ENCODE results near the gene RNASE12.

- no peak for TF ChIP-seq RAD21 (IDR thresholded peaks at IDR 0.05; ENCODE audit: low read length)
- no peak for TF ChIP-seq CTCF (IDR thresholded peaks at IDR 0.05)
- TF ChIP-seq USF2 (IDR thresholded peaks at IDR 0.05; ENCODE audit: borderline replicate concordance, low read depth, low read length) = no peak
- TF ChIP-seq EP300 (IDR thresholded peaks at IDR 0.05; ENCODE audit: borderline replicate concordance in 1 of 2, low read depth in 1 of 2, low read length in 1 of 2) = no peak
- TF ChIP-seq POLR2AphosphoS5 (IDR thresholded peaks at IDR 0.05; ENCODE audit: low read depth, low read length) = no peak
- TF ChIP-seq YY1 (IDR thresholded peaks at IDR 0.05; ENCODE audit: low read depth) = no peak
- no peak for TF ChIP-seq REST (IDR thresholded peaks at IDR 0.05; ENCODE audit: low read depth, low read length)
- no peak for TF ChIP-seq TCF12 (IDR thresholded peaks at IDR 0.05)
- TF ChIP-seq FOSL2 (IDR thresholded peaks at IDR 0.05; ENCODE audit: borderline replicate concordance, low read depth) = no peak
- TF ChIP-seq RFX5 (IDR thresholded peaks at IDR 0.05; ENCODE audit: low read length) = no peak
- TF ChIP-seq PBX3 (IDR thresholded peaks at IDR 0.05) = no peak
- no peak for TF ChIP-seq TAF1 (IDR thresholded peaks at IDR 0.05; ENCODE audit: borderline replicate concordance, low read depth, low read length)
These were observed 31.7 kb downstream of the RNASE12 start for GRCh38 chr14:20559461-20559904.
